ENCODE results near the gene TFAP2C.

DNA sequence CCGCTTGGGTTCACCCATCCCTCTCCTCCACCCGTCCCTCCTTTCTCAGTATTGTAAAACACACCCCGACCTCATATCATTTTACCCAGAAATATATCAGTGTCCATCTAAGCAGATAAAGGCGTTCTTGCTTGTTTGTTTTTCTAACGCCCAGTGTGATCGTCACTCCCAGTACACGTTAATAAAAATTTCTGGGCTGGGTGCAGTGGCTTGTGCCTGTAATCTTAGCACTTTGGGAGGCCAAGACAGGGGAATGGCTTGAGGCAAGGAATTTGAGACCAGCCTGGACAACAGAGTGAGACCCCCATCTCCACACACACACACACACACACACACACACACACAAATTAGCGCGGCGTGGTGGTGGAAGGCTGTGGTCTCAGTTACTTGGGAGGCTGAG is 24.4 kb upstream of the TFAP2C start:
- TF ChIP-seq POLR2A (IDR thresholded peaks at IDR 0.05) (no peak), CTCF (IDR thresholded peaks at IDR 0.05) (no peak)
